Spinal cord (tissue), 10 donors: ENCODE results near the gene MREG. TPM values are rescaled to one million over a fixed set of nuclear protein-coding genes. Genes with fewer than 3 reads are reported as not detected.

ENCODE experiments used
- DNase-seq, 6 donors: peaks; one replicate each; pipeline versions ENCODE4 v3.0.0 to v3.0.0-alpha.2; 2013 to 2015; ENCODE audit warnings: low spot score in 6 of 6, low read depth in 4 of 6
- H3K27ac ChIP-seq: one replicate; pipeline ENCODE4 v1.5.1; 2013; ENCODE audit warnings: low read depth, low read length, control low read depth
- H3K27me3 ChIP-seq: one replicate; pipeline ENCODE4 v1.6.1; 2013; ENCODE audit warnings: low read length; ENCODE audit not compliant: control insufficient read depth, insufficient read depth
- H3K36me3 ChIP-seq: one replicate; pipeline ENCODE4 v1.6.1; 2013; ENCODE audit warnings: low read length; ENCODE audit not compliant: control insufficient read depth, insufficient read depth
- H3K4me1 ChIP-seq: one replicate; pipeline ENCODE4 v1.6.1; 2013; ENCODE audit warnings: low read length; ENCODE audit not compliant: control insufficient read depth, insufficient read depth
- H3K4me3 ChIP-seq: one replicate; pipeline ENCODE4 v1.5.1; 2013; ENCODE audit warnings: low read depth, low read length, control low read depth
- H3K9me3 ChIP-seq: one replicate; pipeline ENCODE4 v1.6.1; 2013; ENCODE audit warnings: low read length; ENCODE audit not compliant: control insufficient read depth, insufficient read depth
- WGBS: methylation state at CpG from one replicate; pipeline ENCODE4 v1.1.5; 2013; ENCODE audit warnings: missing lambda C conversion rate; ENCODE audit not compliant: insufficient coverage; 5-methylcytosine and 5-hydroxymethylcytosine counted together
- polyA plus RNA-seq, 2 donors: library from polyadenylated mRNA; unstranded; fragments of 120-200 nt; gene quantifications; one replicate each; pipeline ENCODE4 v1.2.1, GENCODE V29; 2013; ENCODE audit not compliant: insufficient read length in 2 of 2
- total RNA-seq, 2 donors: library from RNA; depleted of rRNA in 1 of 2; stranded (reverse); fragments of 120-200 nt in 1 of 2; fragments of >200 nt in 1 of 2; gene quantifications; one replicate each; pipeline versions ENCODE4 v1.2.3 to v1.2.4, GENCODE V29; 2013 to 2014
- donor health status: healthy.

The MREG gene
- total and polyA plus RNA-seq, 4 donors = 4.5 to 11.6 (median 6.7) TPM

GRCh38 chr2:215917953-215918620 lies 95.3 kb downstream of the MREG start:
- no peaks in the 10 kb centered on the region for H3K9me3 ChIP-seq
- no peak overlapping the region for H3K4me3 ChIP-seq
- no peaks in the 10 kb centered on the region for H3K36me3 ChIP-seq
- peak in 2 of 6 donors; percentile 36 to 39 for DNase-seq
- no peaks in the 10 kb centered on the region for H3K27me3 ChIP-seq
- no peaks in the 10 kb centered on the region for H3K4me1 ChIP-seq
- peak overlapping the region; percentile 30 for H3K27ac ChIP-seq
- no CpG with 5 or more reads among the region's 3 CpGs for WGBS

GRCh38 chr2:215915441-215915840 lies 97.9 kb downstream of the MREG start:
- Histone ChIP-seq H3K27ac (no peak overlapping the region), H3K4me3 (no peak overlapping the region), H3K9me3 (no peaks in the 10 kb centered on the region), H3K36me3 (no peaks in the 10 kb centered on the region), H3K27me3 (no peaks in the 10 kb centered on the region), H3K4me1 (no peaks in the 10 kb centered on the region)
- WGBS = 100% methylated on average over 1 of the region's 5 CpGs
- no peak for DNase-seq

- 100% methylated on average over 2 of the region's 4 CpGs for WGBS
- Histone ChIP-seq H3K27me3 (no peaks in the 10 kb centered on the region), H3K4me1 (no peaks in the 10 kb centered on the region), H3K9me3 (no peaks in the 10 kb centered on the region), H3K4me3 (no peak overlapping the region), H3K27ac (no peak overlapping the region), H3K36me3 (no peaks in the 10 kb centered on the region)
- DNase-seq = no peak
Observed at GRCh38 chr2:215914777-215915165, 98.6 kb downstream of the MREG start.

- Histone ChIP-seq H3K4me1 (no peaks in the 10 kb centered on the region), H3K27me3 (no peaks in the 10 kb centered on the region), H3K9me3 (no peaks in the 10 kb centered on the region), H3K4me3 (no peak overlapping the region), H3K36me3 (no peaks in the 10 kb centered on the region), H3K27ac (no peak overlapping the region)
- 100% methylated on average over 1 of the region's 3 CpGs for WGBS
- peak in 1 of 6 donors; percentile 25 for DNase-seq
Observed at GRCh38 chr2:215914054-215914776, 99.1 kb downstream of the MREG start.

- Histone ChIP-seq H3K36me3 (no peaks in the 10 kb centered on the region), H3K27me3 (no peaks in the 10 kb centered on the region), H3K4me1 (no peaks in the 10 kb centered on the region), H3K9me3 (no peaks in the 10 kb centered on the region), H3K4me3 (no peak overlapping the region), H3K27ac (no peak overlapping the region)
- DNase-seq = peak in 1 of 6 donors; percentile 34
- no CpG with 5 or more reads among the region's 6 CpGs for WGBS
Observed at GRCh38 chr2:215912299-215912842, 101.0 kb downstream of the MREG start.

DNA sequence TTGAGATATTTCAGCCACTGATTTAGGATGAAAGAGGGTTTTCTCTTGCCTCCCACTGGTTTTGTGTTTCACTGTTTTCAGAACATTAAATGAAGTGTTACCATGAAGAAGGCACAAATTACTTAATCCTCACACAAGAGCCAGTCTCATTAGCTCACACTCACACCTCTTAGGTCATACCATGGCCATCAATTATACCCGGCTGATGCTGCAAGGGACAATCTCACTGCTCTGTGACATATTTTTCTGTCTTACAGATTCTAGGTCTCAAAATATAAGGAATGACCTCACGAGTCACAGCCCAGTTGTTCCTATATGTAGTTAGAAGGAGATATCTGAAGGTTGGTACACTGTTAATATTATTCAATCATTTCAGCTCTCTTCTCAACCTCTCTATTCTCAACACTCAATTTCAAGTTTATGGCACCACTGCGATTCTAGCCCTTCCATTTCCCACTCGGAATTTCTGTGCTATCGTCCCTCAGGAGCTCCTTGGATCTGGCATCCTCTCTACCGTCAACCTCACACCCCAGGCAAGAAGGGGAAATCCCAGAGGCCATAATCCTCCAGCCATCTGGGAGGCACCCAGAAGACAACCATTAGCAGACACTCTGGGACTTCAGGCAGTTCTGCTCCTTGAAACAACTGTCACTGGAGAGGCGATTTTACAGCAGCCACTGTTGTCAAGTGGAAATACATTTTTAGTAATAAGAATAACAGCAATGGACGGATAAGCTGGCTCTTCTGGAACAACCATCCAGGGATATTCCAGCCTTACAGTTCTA lies 101.9 kb downstream of the MREG start:
- WGBS = 88% methylated on average over 5 of the region's 8 CpGs
- no peak overlapping the region for H3K4me3 ChIP-seq
- no peak overlapping the region for H3K27ac ChIP-seq
- no peaks in the 10 kb centered on the region for H3K9me3 ChIP-seq
- H3K36me3 ChIP-seq = no peaks in the 10 kb centered on the region
- H3K4me1 ChIP-seq = no peaks in the 10 kb centered on the region
- no peaks in the 10 kb centered on the region for H3K27me3 ChIP-seq
- no peak for DNase-seq

DNA sequence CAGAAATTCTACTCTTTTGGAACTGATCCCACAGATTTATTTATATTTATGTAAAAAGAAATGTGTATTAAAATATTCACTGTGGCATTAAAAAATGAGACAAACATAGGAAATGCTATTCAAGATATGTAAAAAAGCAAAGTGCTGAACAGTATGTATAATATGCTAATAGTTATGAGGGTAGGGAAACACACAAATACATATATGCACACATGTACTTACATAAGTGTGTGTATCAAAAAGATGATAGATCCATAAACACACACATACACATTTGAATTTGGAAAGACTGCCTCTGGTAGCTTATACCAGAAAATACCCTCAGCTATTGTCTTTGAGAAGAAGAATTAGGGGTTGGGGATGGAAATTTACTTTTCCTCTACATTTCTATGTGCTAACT lies 103.2 kb downstream of the MREG start:
- H3K4me3 ChIP-seq = no peak overlapping the region
- H3K27ac ChIP-seq = no peak overlapping the region

DNA sequence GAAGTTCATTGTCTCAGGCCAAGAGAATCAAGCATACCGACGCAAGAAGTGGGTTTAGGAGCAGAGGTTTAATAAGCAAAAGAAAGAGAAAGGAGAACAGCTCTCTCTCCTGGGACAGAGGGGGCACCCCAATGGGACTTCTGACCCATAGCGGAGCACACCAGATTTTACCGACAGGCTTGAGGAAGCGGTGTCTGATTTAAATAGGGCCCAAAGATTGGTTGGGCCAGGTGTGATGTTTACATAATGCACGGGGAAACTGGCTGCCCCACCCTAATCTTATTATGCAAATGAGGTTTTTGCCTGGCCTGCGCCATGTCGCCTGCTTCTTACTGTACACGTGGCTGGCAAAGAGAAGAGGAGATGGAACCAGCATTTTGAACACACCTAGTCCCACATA lies 106.2 kb downstream of the MREG start:
- no peaks in the 10 kb centered on the region for H3K4me1 ChIP-seq
- 89% methylated on average over 8 of the region's 9 CpGs for WGBS
- H3K4me3 ChIP-seq = no peak overlapping the region
- H3K27ac ChIP-seq = no peak overlapping the region
- H3K9me3 ChIP-seq = no peaks in the 10 kb centered on the region
- no peaks in the 10 kb centered on the region for H3K36me3 ChIP-seq
- DNase-seq = no peak
- H3K27me3 ChIP-seq = no peaks in the 10 kb centered on the region

More for the DNA sequence above, 103.2 kb downstream of the MREG start:
- no peak for DNase-seq
- Histone ChIP-seq H3K36me3 (no peaks in the 10 kb centered on the region), H3K9me3 (no peaks in the 10 kb centered on the region), H3K4me1 (no peaks in the 10 kb centered on the region), H3K27me3 (no peaks in the 10 kb centered on the region)

GRCh38 chr2:215906458-215906857 lies 106.9 kb downstream of the MREG start:
- H3K27ac ChIP-seq = no peak overlapping the region
- no peaks in the 10 kb centered on the region for H3K4me1 ChIP-seq
- no peaks in the 10 kb centered on the region for H3K9me3 ChIP-seq
- no peaks in the 10 kb centered on the region for H3K36me3 ChIP-seq
- H3K4me3 ChIP-seq = no peak overlapping the region
- no peaks in the 10 kb centered on the region for H3K27me3 ChIP-seq
- no peak for DNase-seq
